Measurements from ENCODE around the gene DNAI1.

- TF ChIP-seq EZH2 (IDR thresholded peaks at IDR 0.05; ENCODE audit: low read length) (no peak), CTCF (optimal IDR thresholded peaks at IDR 0.05 in 1 of 3, IDR thresholded peaks at IDR 0.05 in 1 of 3, conservative IDR thresholded peaks at IDR 0.05 in 1 of 3; ENCODE audit: extremely low read depth in 1 of 3, insufficient read depth in 2 of 3, low read length in 3 of 3) (no peak)
These were observed 99.8 kb downstream of the DNAI1 start for GRCh38 chr9:34558364-34558763.
